GM21786 (cell line): ENCODE results near the gene EXOC3.

Experiments
- ATAC-seq: cut with Tn5 transposase; IDR thresholded peaks from one replicate; pipeline ENCODE4 v1.9.1; 2021; ENCODE audit not compliant: unreplicated experiment

Gene EXOC3

DNA sequence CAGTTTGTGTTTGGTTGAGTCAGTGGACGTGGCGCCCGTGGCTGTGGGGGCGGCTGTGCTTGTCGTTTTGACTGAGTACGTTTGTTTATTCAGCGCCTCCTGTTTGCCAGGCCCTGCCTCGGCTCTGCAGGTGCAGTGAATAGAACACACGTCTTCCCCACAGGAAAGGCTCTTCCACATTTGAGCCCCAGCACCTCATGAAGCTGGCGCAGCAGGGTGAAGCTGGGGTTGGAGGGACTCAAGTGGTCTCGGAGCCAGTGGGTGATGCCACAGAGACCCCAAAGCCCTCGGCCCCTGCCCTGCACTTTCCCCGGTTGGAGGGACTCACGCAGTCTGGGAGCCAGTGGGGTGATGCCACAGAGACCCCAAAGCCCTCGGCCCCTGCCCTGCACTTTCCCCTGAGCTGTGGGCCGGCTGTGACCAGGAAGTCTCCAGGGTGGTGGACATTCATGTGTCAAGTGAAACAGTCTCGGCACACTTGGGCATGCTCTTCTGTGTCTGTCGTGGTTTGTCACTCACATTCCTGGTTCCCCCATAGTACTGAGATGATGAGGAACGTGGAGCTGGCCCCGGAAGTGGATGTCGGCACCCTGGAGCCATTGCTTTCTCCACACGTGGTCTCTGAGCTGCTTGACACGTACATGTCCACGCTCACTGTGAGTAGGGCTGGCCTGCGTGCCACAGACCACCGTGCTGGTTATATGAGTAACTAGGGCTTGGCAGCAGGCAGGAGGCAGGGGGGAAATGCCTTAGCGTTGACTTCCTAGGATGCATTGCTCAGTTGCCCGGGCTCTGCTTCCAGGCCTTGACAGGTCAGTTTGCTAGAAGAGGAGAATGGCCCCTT lies 13.6 kb downstream of the EXOC3 start:
- no peak for ATAC-seq

DNA sequence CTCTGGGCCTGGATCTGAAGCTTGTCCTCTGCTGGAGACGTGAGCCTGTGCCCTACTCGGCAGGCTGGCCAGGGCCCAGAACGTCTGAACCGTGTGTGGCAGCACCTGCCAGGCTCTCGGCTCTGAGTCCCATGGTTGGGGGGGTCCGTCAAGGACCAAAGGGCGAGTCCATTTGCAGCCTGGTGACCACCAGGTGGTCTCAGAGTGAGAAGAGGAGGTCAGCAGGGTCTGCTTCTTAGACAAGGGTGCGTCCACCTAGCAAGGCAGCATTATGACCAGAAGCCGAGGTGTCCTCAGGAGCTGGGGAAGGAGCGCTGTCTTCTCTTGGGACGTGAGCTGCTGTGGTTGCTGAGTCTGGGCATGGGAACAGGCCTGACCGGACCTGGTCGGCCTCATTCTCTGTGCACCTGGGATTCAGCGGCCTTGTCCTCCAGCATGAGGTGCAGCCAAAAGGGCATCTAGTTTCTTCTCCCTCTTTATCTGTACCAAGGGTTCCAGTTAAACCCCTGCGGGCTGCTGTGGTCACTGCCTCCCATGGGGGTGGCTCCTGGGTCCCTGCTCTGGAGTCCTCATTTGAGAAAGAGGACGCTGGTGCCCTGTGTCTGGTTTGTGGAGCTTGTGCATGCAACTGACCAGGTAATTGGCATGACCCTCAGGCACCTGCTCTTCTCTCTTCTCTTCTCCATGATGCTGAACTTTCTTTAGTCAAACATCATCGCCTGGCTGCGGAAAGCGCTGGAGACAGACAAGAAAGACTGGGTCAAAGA lies 14.4 kb downstream of the EXOC3 start:
- no peak for ATAC-seq

DNA sequence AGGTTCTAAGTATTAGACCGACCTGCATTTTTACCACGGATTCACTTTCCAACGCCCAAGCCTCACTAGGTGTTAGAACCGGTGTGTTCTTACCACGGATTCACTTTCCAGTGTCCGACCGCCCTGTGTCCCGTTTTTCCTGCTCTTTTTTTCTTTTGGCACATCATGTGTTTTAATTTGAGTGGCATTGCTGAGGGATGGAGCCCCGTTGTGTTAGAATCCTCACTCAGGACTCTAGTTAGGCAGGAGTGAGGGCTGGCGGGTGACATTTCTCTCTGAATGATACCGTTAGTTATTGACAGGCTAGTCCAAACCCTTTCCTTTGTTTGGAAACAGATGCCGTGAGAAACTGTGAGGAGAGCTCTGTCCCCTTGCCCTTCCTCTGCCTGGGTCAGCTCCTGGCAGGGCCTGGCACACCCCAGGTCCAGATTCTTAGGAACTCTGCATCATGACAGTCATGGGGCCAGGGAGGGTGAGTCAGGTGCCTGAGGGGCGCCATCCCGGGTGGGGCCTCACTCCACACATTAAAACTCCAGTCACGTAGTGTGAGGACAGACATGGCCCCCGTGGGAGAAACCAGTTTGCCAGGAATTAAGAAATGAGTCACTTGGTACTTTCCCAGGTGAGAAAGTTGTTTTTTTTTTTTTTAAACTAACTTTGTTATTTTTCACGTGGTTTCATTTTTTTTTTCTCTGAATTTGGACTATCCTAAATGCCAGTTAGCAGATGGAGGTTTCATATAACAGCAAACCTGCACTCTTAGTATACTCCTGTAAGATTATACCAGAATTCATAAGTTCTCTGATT lies 15.8 kb downstream of the EXOC3 start:
- peak; percentile 73 for ATAC-seq

DNA sequence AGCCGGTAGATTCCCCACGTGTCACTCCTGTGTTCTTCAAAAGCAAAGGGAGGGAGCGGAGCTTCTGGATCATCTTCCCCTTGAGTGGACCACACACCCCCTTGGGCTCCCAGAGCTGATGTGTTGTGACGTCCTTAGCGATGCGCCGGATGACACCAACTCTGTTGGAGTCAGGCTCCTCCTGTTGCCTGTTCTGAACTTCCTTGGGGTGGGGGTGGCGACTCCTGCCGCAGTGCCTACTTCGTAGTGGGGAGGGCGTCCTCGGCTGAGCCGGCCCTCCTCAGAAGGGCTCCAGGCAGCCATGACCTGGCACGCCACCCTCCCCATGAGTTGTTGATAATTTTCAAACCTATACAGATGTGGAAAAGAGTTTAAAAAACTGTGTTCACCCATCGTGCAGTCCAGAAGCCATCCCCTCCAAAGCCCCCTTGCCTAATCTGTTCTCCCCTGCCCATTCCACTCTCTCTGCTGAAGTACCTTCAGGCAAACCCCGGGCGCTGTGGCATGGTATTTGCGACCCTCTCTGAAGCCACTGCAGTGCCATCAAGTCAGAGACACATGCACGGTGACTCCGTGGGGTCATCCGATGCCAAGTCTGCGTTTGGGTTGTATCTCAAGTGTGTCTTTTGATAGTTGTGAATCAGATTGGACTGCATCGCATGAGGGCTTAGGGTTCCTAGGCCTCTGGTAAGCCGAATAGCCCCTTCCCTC lies 16.7 kb downstream of the EXOC3 start:
- ATAC-seq, result no peak

DNA sequence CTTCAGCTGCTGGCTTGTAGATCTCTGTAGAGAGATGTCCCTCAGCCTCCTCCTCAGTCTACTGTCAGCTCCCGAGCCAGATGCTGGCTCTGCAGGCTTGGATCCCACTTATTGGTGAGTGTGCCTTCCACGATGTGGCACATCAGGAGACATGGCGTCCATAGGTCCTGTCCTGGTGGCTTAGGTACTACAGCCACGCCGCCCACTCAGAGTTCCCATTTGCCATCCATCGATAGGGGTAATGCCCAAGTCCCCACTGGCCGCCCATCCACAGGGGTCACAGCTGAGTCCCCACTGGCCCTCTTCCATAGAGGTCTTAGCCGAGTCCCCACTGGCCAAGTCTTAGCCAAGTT lies 17.3 kb downstream of the EXOC3 start:
- no peak for ATAC-seq

DNA sequence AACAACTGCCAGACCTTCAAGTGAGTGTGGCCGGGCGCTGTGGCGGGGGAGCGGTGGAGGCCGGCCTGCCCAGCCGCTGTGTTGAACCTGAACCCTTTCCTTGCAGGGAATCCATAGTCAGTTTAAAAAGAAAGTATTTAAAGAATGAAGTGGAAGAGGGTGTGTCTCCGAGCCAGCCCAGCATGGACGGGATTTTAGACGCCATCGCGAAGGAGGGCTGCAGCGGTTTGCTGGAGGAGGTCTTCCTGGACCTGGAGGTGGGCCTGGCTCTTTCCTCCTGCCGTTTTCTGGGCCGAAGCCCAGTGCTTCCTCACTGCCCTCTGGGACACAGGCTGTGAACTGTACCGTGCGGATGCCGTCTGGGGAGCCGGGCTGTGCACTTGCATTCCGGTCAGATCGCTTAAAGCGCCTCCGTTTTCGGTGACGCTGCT lies 19.1 kb downstream of the EXOC3 start:
- ATAC-seq, result no peak

DNA sequence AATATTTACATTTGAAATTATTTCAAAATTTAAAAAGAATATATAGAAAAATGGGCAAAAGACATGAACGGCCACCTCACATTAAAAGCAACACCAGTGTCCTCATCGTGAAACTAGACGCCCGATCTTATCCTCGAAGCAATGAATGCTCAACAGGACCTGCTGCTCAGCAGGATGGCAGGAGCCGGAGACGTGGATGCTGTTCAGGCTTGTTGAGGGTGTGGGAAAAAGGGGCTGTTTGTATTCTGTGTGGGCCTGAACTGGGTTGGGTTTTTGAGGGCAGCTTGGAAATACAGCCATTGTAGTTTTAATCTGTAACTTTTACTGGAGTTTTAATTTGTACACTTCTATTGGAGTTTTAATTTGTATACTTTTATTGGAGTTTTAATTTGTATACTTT lies 20.3 kb downstream of the EXOC3 start:
- no peak for ATAC-seq

DNA sequence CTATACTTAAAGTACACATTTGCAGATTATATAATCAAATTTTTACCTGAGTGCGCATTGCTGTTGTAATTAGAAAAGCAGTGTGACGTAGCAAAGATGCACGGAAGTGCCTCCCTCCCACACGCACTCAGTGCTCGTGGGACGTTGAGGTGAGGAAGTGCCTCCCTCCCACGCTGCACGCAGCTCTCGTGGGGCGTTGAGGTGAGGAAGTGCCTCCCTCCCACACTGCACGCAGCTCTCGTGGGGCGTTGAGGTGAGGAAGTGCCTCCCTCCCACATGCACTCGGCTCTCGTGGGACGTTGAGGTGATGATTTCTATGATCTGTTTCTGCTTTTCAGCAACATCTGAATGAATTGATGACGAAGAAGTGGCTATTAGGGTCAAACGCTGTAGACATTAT lies 21.0 kb downstream of the EXOC3 start:
- ATAC-seq, result no peak

DNA sequence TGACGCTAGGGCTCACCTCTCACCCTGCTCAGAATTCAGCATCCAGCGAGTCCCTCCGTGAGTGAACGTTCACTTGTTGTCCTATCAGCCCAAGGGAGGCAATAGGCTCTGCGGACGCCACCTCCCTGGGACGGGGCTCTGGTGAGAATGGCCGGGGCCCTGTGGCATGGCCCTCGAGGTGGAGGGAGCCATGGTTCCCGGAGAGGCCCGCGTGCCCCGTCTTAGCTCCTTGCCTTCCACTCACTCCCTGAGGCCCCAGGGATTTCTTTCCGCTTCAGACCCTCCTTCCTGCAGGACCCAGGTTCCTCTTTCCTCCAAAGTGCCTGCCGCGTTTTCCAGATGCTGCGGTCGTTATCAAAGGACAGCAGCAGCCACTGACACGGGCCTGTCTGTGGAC lies 21.5 kb downstream of the EXOC3 start:
- no peak for ATAC-seq

DNA sequence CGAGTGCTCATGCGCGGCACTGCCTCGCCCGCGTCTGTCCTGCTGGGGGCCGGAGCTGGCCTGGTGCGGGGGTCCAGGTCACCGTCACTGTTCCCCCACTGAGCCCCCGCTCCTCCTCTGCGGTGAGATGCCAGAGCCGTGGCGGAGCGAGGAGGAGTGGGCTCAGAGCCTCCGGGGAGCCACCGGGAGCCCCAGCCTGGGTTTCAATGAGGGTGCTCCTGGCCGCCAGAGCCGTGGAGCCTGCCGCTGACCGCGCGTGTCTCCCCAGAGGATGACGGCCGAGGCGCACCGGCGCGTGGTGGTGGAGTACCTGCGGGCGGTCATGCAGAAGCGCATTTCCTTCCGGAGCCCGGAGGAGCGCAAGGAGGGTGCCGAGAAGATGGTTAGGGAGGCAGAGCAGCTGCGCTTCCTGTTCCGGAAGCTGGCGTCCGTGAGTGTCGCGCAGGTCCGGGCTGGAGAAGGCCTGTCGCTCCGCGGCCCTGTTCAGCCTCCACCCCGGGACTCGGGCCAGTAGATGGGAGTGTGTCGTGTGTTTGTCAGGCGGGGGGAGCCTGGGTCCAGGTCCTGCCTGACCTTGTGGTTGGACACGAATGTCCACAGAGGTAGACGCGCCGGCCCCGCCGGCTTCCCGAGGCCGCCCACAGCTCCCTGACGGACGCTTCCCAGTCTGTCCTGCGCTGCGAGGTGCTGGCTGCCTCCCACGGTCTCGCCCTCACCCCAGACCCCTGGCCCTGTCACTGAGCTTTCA lies 22.0 kb downstream of the EXOC3 start:
- ATAC-seq, result no peak

DNA sequence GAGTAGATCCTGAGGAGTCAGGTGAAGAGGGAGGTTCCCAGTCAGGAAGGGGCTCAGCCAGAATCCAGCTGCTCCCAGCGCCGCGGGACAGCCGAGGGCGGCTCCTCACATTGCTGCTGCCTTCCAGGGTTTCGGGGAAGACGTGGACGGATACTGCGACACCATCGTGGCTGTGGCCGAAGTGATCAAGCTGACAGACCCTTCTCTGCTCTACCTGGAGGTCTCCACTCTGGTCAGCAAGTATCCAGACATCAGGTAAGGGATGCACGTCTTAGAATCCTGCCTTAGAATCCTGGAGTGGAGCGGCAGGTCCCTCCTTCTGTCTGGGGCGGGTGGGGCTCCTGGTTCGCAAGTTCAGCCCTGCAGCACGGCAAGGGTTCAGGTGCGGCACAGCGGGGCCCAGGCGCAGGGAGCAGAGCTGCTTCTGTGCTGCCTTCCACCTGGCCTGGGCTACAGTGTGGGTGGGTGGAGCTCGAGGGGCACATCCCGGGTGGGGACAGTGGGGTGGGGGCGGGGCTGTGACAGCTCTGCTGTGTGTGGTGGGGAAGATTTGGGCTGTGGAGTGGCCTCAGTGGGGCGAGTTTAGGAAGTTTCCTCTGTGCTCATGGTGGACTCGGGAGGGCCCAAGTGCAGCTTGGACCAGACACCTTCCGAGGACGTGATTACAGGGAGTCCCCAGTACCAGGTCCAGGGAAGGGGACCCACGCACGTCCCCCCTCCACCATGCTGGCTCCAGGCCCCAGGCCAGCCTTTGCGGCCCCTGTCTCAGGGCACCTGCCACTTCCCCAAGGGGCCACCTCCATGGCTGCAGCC lies 22.8 kb downstream of the EXOC3 start:
- ATAC-seq, result no peak

DNA sequence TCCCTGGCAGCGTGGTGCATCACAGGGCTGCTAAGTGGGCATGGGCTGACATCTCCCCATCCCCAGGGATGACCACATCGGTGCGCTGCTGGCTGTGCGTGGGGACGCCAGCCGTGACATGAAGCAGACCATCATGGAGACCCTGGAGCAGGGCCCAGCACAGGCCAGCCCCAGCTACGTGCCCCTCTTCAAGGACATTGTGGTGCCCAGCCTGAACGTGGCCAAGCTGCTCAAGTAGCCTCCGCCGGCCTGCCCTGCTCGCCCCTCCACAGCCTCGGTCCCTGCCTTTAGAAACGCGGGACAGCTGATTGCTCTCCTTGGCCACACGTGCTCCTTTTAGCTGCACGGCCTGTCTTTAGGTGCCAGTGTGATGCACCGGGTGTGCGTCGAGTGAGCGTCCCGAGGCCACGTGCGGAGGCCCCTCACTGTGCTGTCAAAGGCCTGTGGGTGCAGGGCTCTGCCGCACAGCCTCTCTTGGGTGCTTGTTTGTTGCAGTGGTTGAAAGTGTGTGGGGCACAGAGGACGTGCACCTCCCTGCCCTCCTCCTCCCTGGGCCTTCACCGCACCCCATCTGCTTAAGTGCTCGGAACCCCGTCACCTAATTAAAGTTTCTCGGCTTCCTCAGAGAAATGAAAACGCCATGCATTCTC lies 23.8 kb downstream of the EXOC3 start:
- ATAC-seq, result no peak

DNA sequence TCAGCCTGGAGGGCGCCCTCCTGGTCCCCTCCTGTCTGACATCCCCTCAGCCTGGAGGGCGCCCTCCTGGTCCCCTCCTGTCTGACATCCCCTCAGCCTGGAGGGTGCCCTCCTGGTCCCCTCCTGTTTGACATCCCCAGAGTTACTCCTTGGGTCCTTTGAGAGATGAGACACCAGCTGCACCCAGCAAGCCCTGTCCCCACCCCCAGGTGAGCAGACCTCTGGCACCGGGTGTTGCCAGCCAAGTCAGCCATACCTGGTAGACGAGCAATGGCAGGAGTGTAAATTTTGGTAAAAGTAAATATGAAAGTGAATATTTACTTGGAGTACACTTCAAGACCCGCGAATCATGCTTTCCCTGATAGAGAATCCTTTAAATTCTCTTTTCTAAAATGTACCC lies 25.4 kb downstream of the EXOC3 start:
- no peak for ATAC-seq

DNA sequence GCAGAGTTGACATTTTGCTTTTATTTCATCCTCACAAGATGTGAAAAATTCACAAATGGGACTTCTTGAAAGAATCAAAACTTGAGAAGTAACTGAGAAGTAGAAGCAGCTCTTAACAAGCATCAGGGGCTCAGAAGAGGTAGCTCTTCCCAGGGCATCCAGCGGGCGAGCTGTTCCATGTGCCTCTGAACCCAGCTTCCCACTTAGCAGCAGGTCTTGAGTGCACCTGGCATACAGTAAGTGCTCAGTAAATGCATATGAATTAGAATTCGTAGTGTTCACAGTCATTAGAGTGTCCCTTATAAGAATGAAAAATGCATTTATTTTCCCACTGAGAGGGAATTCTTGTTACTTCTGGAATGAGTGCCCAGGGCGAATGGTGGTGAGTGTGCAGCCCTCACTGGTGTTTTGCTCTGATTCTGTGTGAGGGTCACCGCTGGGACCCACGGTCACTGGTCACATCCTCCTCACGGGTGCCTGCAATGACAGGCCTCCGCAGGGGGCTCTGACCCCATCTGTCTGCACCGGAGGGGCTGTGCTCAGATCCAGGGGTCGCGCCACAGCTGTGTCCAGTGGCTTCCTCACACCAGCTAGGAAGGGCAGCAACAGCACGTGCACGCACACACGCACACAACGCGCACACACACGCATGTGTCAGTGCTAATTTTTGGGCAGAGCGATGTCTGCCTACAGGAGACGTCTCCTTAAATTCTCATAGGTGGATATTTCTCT lies 26.9 kb downstream of the EXOC3 start:
- ATAC-seq, result no peak

DNA sequence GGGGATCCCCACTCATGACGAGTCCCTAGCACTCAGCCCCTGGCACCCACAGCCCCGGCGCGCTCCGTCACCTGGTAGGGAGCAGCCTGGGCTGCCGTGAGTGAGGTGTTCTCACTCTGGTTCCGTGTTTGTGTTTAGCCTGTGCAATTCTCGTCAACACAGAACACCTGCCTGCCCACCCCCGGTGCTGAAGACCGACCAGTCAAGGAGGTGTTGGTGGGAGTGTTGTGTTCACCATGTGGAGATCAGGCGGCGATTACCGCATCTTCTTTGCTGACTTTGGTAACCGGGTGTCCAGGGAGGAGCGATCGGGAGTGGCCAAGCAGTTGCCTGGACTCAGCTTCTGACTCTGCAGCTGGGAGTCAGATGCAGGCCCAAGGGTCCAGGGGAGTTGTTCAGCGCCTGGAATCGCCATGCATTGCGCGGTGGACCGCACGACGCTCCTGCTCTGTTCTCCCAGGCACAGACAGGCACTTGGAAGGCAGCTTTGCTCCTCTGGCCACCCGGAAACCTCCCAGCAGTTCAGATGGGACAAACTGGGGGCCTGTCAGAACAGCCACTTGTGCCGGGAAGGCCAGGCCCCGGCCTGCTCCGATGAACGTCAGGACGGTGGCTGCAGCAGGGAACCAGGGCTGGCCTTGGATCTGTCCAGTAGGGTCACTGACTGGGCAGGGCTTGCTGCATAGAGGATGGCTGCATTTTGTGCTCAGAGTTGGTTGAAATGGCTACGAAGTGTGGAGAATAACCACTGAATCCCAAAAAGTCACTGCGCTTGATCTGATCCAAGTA lies 28.2 kb downstream of the EXOC3 start:
- ATAC-seq, result no peak

DNA sequence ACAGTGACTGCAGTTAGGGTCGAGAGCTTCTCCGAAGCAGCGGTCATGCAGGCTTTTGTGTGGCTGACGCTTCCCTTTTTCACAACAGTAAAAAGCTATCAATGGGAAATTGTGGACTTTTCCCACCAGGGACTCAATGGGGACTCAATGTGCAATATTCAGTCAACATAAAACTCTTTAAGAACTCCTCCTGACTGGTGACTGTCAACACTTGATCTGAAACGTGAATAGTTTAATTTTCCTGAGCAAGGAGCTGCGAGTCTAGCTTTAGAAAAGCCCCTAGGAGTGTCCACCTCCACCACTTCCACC lies 28.7 kb downstream of the EXOC3 start:
- no peak for ATAC-seq

DNA sequence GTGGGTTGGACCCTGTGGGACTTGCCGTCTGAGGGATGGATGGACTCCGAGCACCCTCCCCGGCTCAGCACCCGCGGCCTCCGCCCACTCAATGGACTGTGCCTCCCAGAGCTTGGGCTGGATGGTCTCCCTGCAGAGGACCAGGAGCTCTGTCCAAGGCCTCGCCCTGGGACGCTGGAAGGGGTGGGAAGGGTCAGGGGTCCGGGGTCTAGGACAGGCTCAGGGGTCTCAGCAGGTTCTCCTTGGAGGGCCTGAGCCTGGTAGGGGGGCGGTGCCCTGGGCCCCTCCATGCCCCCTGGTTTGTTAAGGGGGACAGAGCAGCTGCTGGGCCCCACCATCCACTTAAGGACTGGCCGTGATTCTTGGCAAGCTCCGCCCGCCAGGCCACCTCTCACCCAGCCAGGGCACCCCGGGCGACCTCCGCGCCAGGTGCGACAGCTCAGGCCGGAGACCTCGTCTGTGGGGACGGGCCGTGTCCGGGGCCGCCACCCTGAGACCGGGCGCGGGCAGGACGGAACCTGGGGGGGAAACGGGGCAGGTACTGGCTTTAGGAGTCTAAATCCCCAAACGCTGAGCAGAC lies 29.2 kb downstream of the EXOC3 start:
- peak; percentile 6 for ATAC-seq
